Activated naive CD8-positive, alpha-beta T cell treated with anti-CD3 and anti-CD28 coated beads for 36 hours (primary cell): ENCODE results near the gene MED15. TPM values are rescaled to one million over a fixed set of nuclear protein-coding genes. Genes with fewer than 3 reads are reported as not detected.
"Not testable (repeated sequence)": the region's sequence is repeated elsewhere in the genome, so short reads cannot be mapped to it uniquely, and the experiment has no call there.

Source experiments
- DNase-seq: peaks from one replicate; pipeline ENCODE4 v3.0.0; 2021
- H3K27ac Mint-ChIP-seq: one replicate; pipeline ENCODE4 v1.8.0; 2022; ENCODE audit warnings: mild to moderate bottlenecking, moderate library complexity, mixed read lengths
- H3K27me3 Mint-ChIP-seq: one replicate; pipeline ENCODE4 v1.8.0; 2022; ENCODE audit warnings: mild to moderate bottlenecking, mixed read lengths
- H3K36me3 Mint-ChIP-seq: one replicate; pipeline ENCODE4 v1.8.0; 2021; ENCODE audit warnings: mild to moderate bottlenecking, mixed read lengths
- H3K4me1 Mint-ChIP-seq: one replicate; pipeline ENCODE4 v1.8.0; 2021; ENCODE audit warnings: mixed read lengths
- H3K4me3 Mint-ChIP-seq: one replicate; pipeline ENCODE4 v1.8.0; 2022; ENCODE audit warnings: mild to moderate bottlenecking, moderate library complexity, mixed read lengths
- H3K9me3 Mint-ChIP-seq: one replicate; pipeline ENCODE4 v1.8.0; 2022; ENCODE audit warnings: mixed read lengths
- total RNA-seq, 2 experiments: library from RNA; stranded (reverse); gene quantifications; one replicate each; pipeline ENCODE4 v1.2.3, GENCODE V29; 2021

MED15 gene
- total RNA-seq, 2 experiments from 2014 or later: 91.1 to 91.8 TPM

DNA sequence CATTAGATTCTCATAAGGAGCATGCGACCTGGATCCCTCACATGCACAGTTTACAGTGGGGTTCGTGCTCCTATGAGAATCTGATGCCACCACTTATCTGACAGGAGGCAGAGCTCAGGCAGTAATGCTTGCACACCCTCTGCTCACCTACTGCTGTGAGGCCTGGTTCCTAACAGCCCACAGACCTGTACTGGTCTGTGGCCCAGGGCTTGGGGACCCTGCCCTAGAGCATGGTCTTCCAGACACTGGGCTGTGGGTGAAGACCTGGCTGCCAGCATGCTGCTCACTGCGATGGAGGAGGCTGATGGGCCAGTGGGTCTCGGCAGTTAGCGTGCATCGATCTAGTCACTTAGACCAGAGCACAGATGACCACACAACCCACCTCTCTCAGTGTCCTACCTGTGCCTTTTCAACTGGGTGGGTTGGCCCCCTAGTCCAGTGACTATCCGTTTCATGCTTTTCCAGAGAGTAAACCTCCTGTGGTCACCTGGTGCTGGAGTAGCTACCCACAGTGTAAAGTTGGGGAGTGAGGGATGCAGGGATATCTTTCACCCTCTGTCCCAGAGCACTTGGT lies 21.1 kb downstream of the MED15 start:
- Mint-ChIP-seq H3K9me3 (no peaks in the 10 kb centered on the region), H3K4me3 (no peak overlapping the region), H3K27me3 (no peaks in the 10 kb centered on the region), H3K4me1 (peaks cover 58% of the 10 kb centered on the region), H3K27ac (no peak overlapping the region), H3K36me3 (peaks cover 17% of the 10 kb centered on the region)
- no peak for DNase-seq

DNA sequence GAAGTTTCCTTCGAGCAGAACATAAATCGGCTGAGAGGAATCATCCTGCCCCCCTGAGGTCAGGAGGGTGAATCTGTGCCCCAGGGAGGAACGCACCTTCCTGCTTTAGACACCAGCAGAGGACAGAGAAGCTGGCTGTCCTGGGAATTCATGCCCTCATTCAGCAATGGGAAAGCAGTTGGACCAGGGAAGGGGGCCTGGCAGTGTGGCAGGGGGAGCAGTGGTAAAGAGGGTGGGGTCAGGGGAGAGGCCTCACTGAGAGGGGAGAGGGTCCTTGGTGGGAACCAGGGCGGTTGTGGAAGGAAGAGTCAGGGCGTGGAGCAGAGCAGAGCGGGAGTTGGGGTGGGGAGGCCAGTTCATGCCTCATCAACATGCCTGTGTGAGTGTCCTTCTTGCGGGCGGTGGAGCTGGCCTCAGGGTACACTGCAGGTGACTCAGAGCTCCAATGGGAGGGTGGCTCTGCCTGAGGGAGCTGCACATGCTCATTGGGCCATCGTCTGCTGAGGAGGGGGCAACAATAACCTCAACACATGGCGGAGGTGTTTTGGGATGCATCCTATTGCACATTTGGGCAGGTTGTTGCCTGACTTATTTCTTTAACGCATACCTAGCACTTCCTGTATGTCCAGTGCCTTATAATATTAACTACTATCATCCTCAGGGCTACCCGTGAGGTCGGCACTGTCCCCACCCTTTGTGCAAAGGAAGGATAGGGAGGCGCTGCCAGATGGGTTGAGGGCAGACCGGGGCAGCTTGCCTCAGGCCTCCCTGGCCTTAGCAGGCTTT lies 23.2 kb downstream of the MED15 start:
- Mint-ChIP-seq H3K27ac (no peak overlapping the region), H3K36me3 (peaks cover 20% of the 10 kb centered on the region), H3K4me1 (peaks cover 59% of the 10 kb centered on the region), H3K4me3 (no peak overlapping the region), H3K9me3 (no peaks in the 10 kb centered on the region), H3K27me3 (no peaks in the 10 kb centered on the region)
- no peak for DNase-seq

DNA sequence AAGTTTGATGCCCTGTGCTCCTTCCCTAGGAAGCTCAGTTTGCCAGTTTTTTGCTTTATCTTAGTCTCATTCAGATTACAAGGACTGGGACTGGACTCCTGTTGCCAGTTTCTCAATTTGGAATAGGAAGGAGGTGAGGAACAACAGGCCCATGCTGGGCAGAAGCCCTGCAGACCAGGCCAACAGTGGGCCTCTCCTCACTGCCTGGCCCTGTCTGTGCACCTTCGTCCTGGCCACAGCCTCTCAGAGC lies 23.7 kb downstream of the MED15 start:
- H3K4me1 Mint-ChIP-seq: peaks cover 60% of the 10 kb centered on the region
- H3K27ac Mint-ChIP-seq: no peak overlapping the region
- no peaks in the 10 kb centered on the region for H3K27me3 Mint-ChIP-seq
- no peaks in the 10 kb centered on the region for H3K9me3 Mint-ChIP-seq
- no peak overlapping the region for H3K4me3 Mint-ChIP-seq
- DNase-seq: no peak
- H3K36me3 Mint-ChIP-seq: peaks cover 20% of the 10 kb centered on the region

DNA sequence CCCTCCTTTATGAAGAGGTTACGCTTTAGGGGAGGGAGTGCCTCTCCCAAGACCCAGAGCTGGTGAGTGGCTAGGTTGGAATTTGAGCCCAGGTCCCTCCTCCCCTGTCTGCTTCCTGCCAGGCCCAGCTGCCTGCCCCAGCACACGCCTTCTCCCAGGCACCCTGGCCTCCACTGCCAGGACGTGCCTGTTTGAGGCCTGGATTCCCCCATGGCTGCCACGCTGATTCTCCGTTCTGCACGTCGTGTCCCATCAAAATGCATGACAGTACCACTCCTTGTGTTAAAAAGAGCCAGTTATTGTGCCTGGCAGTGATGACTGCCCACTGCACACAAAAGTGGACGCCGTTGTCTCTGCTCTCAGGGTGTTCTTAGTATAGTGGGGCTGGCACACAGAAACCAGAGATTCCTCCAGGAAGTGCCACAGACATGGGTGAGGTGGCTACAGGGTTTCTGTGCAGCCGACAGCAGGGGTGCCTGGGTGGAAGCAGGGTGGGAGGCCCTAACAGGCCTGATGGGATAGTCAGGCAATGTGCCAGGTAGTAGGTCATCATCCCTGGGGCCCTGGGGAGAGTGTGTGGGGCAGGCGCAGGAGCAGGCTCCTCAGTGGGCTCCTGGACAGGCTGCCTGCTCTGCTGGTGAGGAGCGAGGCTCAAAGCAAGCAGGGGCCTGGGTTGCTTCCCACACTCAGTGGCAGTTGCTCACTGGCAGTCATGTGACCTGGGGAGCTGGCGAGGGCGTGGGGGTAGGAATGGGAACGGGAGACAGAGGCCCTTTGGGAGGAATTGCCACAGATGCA lies 24.2 kb downstream of the MED15 start:
- peaks cover 16% of the 10 kb centered on the region for H3K36me3 Mint-ChIP-seq

DNA sequence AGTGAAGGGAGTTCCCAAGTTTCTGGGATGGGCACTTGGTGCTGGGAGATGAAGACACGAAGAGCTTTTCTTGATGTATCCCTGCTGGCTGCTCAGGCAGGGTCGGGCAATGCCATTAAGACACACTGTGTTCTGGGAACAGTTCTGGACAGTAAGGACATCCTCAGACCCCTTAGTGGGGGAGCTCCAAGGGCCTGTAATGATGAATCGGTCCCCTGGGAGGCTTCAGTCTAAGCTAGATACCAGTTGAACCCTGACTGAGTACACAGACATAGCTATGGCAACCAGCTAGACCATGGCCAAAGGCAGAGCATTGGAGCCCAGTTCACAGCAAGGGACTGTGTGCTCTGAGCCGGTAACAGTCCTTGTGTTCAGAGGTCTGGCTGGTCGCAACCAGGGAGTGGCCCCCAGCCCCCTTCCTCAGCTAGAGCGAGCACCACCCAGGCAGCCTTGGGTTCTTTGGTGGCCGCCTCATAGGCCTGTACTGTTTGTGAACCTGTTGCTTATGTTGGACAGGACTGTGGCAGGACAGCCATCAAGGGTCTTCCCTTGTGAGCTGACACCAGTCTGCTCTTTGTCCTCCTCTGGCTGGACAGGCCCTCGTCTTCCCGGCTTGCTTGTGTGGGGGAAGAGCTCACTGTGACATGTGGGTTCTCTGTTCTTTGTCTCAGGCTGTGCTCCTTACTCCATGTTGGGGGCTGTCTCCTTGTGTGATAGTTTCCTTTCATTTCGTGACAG lies 25.0 kb downstream of the MED15 start:
- peak overlapping the region; percentile 22 for H3K27ac Mint-ChIP-seq
- H3K27me3 Mint-ChIP-seq: no peaks in the 10 kb centered on the region
- H3K36me3 Mint-ChIP-seq: peaks cover 18% of the 10 kb centered on the region
- no peaks in the 10 kb centered on the region for H3K9me3 Mint-ChIP-seq
- H3K4me3 Mint-ChIP-seq: no peak overlapping the region
- peaks cover 57% of the 10 kb centered on the region for H3K4me1 Mint-ChIP-seq
- no peak for DNase-seq

More for the DNA sequence above, 24.2 kb downstream of the MED15 start:
- Mint-ChIP-seq H3K4me1 (peaks cover 58% of the 10 kb centered on the region), H3K9me3 (no peaks in the 10 kb centered on the region), H3K27me3 (no peaks in the 10 kb centered on the region), H3K27ac (peak overlapping the region; percentile 57), H3K4me3 (no peak overlapping the region)
- no peak for DNase-seq

DNA sequence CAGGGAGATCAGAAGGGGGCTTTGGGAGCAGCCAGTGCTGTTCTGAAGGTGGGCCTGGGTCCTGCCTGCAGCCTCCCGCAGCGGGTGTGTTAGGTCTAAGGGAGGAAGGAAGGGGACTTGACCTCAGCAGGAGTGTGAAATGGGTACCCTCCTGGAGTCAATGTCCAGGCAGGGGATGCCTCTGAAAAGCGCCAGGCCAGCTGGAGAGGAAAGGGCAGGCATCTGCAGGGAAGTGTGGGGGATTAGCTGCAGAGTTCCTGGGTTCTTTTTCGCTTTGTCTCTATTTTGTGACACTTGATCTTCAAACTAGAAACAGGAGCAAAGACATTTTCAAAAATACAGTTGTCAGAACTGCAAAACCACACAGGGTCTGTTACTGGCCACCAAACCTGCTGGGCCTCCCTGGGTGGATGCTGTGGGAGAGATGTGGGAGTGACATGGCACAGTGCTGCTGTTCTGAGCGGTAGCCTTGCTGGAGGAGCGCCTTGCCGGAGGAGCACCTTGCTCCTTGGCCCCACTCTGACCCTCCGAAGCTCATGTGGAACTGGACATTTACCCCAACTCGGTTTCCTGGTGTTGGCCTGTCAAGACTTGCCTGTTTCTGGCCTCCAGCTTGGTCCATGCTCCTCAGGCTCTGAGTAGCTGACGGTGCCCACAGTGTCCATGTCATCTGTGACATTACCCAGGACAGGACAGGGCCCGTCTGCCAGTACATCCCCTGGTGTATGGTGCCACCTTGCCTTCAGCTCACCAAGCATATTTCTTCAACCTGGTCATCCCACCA lies 25.9 kb downstream of the MED15 start:
- H3K27me3 Mint-ChIP-seq: no peaks in the 10 kb centered on the region
- peak overlapping the region; percentile 26 for H3K27ac Mint-ChIP-seq
- peaks cover 53% of the 10 kb centered on the region for H3K4me1 Mint-ChIP-seq
- H3K9me3 Mint-ChIP-seq: no peaks in the 10 kb centered on the region
- peaks cover 18% of the 10 kb centered on the region for H3K36me3 Mint-ChIP-seq
- no peak overlapping the region for H3K4me3 Mint-ChIP-seq
- DNase-seq: no peak

DNA sequence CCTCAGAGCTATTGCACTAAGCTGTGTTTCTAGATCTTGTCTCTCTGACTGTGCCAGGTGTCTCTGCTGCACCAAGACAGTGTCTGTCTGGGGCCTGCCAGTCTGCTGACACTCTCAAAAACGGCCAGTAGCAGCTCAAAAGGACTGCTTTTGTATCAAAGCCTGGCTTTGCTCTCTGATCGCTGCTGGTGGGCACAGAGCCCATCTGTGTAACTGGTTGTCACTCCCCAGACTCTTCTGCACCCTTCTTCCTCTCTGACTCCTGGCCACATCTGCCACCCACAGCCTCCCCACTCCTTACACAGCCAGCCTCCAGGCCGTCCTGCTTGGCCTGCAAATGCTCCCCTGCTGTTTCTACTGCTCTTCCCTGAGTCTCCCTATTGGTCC lies 26.5 kb downstream of the MED15 start:
- DNase-seq: no peak
- H3K36me3 Mint-ChIP-seq: peaks cover 18% of the 10 kb centered on the region
- no peaks in the 10 kb centered on the region for H3K27me3 Mint-ChIP-seq
- H3K4me3 Mint-ChIP-seq: peak overlapping the region; percentile 3
- H3K9me3 Mint-ChIP-seq: no peaks in the 10 kb centered on the region
- H3K4me1 Mint-ChIP-seq: peaks cover 53% of the 10 kb centered on the region
- no peak overlapping the region for H3K27ac Mint-ChIP-seq

DNA sequence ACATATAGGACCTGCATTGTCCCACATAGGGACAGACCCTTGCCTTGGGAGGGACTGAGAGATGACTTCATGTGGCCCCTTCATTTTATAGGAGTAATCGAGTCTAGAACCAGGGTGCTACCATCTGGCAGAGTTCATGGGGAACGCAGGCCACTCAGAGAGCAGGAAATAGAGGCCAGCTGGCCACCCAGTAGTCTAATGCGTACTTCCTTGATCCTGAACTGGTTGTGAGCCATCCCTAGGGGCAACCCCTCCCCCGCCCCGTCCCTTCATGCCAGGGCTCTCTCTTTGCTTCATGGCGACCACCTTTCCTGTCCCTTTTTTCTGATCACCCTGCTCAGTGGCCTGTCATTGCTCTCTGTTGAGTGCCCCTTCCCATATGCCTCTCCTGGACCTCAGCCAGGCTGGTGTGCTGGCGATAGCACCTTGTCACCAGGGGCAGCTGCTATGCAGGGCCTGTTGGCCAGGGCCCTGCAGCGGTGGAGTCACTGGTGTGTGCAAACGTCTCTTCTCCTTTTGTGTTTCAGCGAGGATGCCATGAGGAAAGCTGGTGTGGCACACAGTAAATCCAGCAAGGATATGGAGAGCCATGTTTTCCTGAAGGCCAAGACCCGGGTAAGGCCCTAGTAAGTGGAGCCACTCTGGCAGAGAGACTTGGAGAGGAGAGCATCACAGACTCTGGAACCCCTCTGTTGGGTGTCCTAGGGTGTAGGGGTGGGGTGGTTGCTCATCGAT lies 29.3 kb downstream of the MED15 start:
- H3K9me3 Mint-ChIP-seq: no peaks in the 10 kb centered on the region
- peaks cover 38% of the 10 kb centered on the region for H3K36me3 Mint-ChIP-seq
- H3K27me3 Mint-ChIP-seq: no peaks in the 10 kb centered on the region
- peak overlapping the region; percentile 7 for H3K27ac Mint-ChIP-seq
- DNase-seq: no peak
- peaks cover 41% of the 10 kb centered on the region for H3K4me1 Mint-ChIP-seq
- no peak overlapping the region for H3K4me3 Mint-ChIP-seq

DNA sequence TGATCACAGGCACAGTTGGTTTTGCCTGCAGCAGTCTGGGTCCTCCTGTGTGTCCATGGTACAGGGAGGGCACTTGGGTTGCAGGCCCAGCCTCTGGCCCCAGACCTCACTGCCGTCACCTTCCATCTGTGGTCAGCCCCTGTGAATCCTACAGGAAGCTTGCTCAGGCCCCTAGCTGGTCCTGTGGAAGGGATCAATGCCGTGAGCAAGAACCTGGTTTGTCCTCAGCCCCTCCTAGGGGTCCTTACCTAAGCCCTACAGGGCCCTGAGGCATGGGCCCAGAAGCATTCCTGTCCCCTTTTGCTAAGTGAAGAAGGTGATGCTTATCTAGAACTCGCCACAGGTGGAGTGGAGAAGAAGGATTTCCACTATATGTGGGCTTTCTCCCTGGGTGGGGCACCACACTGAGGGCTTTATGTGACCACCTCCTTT lies 29.9 kb downstream of the MED15 start:
- H3K36me3 Mint-ChIP-seq: peaks cover 43% of the 10 kb centered on the region
- H3K4me3 Mint-ChIP-seq: no peak overlapping the region
- no peaks in the 10 kb centered on the region for H3K27me3 Mint-ChIP-seq
- DNase-seq: no peak
- no peak overlapping the region for H3K27ac Mint-ChIP-seq
- H3K4me1 Mint-ChIP-seq: peaks cover 36% of the 10 kb centered on the region
- no peaks in the 10 kb centered on the region for H3K9me3 Mint-ChIP-seq

DNA sequence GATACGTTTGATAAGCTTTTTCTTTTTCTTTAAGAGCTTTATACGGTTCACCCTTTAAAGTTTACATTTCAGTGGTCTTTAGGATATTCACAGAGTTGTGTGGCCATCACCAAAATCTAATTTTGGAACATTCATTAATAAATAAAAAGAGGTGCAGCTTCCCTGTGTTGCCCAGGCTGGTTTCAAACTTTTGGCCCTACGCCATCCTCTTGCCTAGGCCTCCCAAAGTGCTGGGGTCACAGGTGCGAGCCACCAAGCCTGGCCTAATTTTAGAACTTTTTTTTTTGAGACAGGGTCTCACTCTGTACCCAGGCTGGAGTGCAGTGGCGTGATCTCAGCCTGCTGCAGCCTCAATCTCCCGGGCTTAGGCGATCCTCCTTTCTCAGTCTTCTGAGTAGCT lies 30.6 kb downstream of the MED15 start:
- Mint-ChIP-seq H3K27me3 (no peaks in the 10 kb centered on the region), H3K27ac (no peak overlapping the region), H3K36me3 (peaks cover 49% of the 10 kb centered on the region), H3K9me3 (no peaks in the 10 kb centered on the region), H3K4me3 (no peak overlapping the region), H3K4me1 (peaks cover 38% of the 10 kb centered on the region)
- no peak for DNase-seq

DNA sequence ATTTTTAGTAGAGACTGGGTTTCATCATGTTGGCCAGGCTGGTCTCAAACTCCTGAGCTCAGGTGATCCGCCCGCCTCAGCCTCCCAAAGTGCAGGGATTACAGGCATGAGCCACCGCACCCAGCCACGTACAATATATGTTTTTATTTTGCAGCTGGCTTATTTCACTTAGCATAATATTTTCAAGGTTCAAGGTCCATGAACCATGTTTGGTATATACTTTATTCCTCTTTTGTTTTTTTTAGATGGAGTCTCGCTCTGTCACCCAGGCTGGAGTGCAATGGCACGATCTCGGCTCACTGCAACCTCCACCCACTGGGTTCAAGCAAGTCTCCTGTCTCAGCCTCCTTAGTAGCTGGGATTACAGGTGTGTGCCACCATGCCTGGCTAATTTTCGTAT lies 31.5 kb downstream of the MED15 start:
- not testable (repeated sequence) for H3K27me3 Mint-ChIP-seq, H3K4me3 Mint-ChIP-seq, DNase-seq, H3K27ac Mint-ChIP-seq, H3K9me3 Mint-ChIP-seq
- Mint-ChIP-seq H3K36me3 (peaks cover 55% of the 10 kb centered on the region), H3K4me1 (peaks cover 35% of the 10 kb centered on the region)

DNA sequence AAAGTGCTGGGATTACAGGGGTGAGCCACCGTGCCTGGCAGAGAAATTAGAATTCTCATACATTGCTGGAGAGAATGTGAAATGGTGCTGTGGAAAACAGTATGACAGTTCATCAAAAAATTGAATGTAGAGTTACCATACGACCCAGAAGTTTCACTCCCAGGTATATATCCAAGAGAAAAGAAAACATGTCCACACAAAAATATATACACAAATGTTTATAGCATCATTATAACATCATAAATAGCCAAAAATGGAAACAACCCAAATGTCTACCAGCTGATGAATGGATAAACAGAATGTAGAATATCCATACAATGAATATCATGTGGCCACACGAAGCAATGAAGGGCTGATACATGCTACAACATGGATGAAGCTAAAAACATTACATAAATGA lies 34.6 kb downstream of the MED15 start:
- Mint-ChIP-seq H3K27ac (no peak overlapping the region), H3K4me1 (peaks cover 41% of the 10 kb centered on the region), H3K9me3 (no peaks in the 10 kb centered on the region), H3K27me3 (no peaks in the 10 kb centered on the region), H3K4me3 (no peak overlapping the region), H3K36me3 (peaks cover 65% of the 10 kb centered on the region)
- DNase-seq: no peak

DNA sequence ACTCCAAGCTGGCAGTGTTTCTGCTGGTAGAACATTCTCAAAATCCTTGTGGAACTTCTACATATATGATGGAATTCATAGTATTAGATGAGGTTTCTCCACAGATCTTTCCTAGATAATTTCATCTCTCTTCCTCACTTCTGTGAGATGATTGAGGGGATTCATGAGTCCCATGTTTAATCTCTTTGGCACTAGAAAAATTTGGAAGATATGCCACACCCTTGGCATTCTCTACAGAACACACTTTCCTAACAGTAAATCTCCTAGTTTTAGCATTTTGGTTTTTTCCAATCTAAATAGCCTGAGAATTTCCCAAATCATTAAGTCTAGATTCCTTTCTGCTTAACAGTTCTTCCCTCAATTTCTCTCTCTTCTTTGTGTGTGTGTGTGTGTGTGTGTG lies 35.3 kb downstream of the MED15 start:
- no peak overlapping the region for H3K4me3 Mint-ChIP-seq
- H3K4me1 Mint-ChIP-seq: peaks cover 41% of the 10 kb centered on the region
- H3K36me3 Mint-ChIP-seq: peaks cover 62% of the 10 kb centered on the region

DNA sequence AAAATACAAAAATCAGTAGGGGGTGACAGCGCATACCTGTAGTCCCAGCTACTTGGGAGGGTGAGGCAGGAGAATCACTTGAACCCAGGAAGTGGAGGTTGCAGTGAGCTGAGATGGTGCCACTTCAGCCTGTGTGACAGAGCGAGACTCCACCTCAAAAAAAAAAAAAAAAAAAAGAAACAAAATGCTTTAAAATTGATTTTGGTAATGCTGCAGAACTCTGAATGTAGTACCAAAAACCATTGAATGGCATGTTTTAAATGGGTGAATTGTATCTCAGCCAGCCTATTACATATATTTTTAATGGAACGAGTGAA lies 37.9 kb downstream of the MED15 start:
- H3K4me3 Mint-ChIP-seq: not testable (repeated sequence)
- H3K4me1 Mint-ChIP-seq: peaks cover 57% of the 10 kb centered on the region

More for the DNA sequence above, 35.3 kb downstream of the MED15 start:
- Mint-ChIP-seq H3K27me3 (no peaks in the 10 kb centered on the region), H3K9me3 (no peaks in the 10 kb centered on the region), H3K27ac (no peak overlapping the region)
- DNase-seq: no peak

More for the DNA sequence above, 37.9 kb downstream of the MED15 start:
- H3K27ac Mint-ChIP-seq, DNase-seq, H3K9me3 Mint-ChIP-seq, H3K27me3 Mint-ChIP-seq: not testable (repeated sequence)
- H3K36me3 Mint-ChIP-seq: peaks cover 49% of the 10 kb centered on the region
